Lower leg skin (tissue), 4 donors: Measurements from ENCODE around the gene PDK2. TPM values are rescaled to one million over a fixed set of nuclear protein-coding genes. Genes with fewer than 3 reads are reported as not detected.

ENCODE experiments used
- DNase-seq, 2 donors: peaks; one replicate each; pipeline ENCODE4 v3.0.0-alpha.2; 2019; ENCODE audit warnings: low spot score in 2 of 2
- H3K4me3 ChIP-seq: fragments of 200-600 bp; sonication (generic); 2 replicates; pipeline ENCODE4 v1.5.1; 2017; ENCODE audit warnings: mild to moderate bottlenecking, low read depth; ENCODE audit not compliant: poor library complexity, severe bottlenecking
- POLR2A ChIP-seq, 2 donors: fragments of 450-650 bp; IDR thresholded peaks; one replicate each; pipeline ENCODE4 v1.6.1; 2016 to 2017; ENCODE audit warnings: antibody characterized with exemption in 2 of 2, mild to moderate bottlenecking in 1 of 2, moderate library complexity in 1 of 2
- WGBS, 2 donors: methylation state at CpG; one replicate each; pipeline ENCODE4 v1.1.5; 2018; 5-methylcytosine and 5-hydroxymethylcytosine counted together
- intact Hi-C: fragments of 100-400 bp; cut with DNase I; formaldehyde crosslinking; loops from one replicate; pipeline ENCODE4 v1.15.0; 2023; ENCODE audit warnings: low total_unique reads
- total RNA-seq, 4 donors: library from RNA; depleted of rRNA; stranded (reverse); fragments of >200 nt; gene quantifications; one replicate each; pipeline ENCODE4 v1.1.0, GENCODE V29; 2016
- TF ChIP-seq, protein P1 (sequence below), 3 donors: fragments of 450-650 bp; IDR thresholded peaks; one replicate each; pipeline ENCODE4 v1.5.1; 2016; ENCODE audit warnings: antibody characterized with exemption in 3 of 3, mild to moderate bottlenecking in 3 of 3, moderate library complexity in 2 of 3

The PDK2 gene
- total RNA-seq, 4 donors from 2014 or later: 35.6 to 86.6 (median 57.0) TPM

DNA sequence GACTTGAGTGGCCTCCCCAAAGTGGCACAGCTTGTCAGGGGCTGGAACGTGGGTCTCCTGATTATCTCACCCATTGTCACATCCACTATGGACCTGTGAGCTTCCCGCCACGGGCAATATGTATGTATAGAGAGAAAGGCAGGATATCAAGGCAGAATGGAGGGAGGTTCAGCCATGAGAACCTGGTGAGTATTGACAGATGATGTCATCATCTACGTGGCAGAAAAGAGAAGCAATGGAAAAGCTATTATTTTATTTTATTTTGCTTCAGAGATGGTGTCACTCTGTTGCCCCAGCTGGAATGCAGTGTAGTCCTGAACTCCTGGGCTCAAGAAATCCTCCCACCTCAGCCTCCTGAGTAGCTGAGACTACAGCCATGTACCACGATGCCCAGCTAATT is 13.4 kb upstream of the PDK2 start:
- no peak for DNase-seq
- intact Hi-C loops: no loop called here
- no peak overlapping the region for H3K4me3 ChIP-seq
- WGBS, 2 donors: 81 to 85% methylated on average over 5 of the region's 5 CpGs
- TF ChIP-seq POLR2A (IDR thresholded peaks at IDR 0.05): no peak
- TF ChIP-seq, protein P1, sequence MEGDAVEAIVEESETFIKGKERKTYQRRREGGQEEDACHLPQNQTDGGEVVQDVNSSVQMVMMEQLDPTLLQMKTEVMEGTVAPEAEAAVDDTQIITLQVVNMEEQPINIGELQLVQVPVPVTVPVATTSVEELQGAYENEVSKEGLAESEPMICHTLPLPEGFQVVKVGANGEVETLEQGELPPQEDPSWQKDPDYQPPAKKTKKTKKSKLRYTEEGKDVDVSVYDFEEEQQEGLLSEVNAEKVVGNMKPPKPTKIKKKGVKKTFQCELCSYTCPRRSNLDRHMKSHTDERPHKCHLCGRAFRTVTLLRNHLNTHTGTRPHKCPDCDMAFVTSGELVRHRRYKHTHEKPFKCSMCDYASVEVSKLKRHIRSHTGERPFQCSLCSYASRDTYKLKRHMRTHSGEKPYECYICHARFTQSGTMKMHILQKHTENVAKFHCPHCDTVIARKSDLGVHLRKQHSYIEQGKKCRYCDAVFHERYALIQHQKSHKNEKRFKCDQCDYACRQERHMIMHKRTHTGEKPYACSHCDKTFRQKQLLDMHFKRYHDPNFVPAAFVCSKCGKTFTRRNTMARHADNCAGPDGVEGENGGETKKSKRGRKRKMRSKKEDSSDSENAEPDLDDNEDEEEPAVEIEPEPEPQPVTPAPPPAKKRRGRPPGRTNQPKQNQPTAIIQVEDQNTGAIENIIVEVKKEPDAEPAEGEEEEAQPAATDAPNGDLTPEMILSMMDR (IDR thresholded peaks at IDR 0.05): no peak

DNA sequence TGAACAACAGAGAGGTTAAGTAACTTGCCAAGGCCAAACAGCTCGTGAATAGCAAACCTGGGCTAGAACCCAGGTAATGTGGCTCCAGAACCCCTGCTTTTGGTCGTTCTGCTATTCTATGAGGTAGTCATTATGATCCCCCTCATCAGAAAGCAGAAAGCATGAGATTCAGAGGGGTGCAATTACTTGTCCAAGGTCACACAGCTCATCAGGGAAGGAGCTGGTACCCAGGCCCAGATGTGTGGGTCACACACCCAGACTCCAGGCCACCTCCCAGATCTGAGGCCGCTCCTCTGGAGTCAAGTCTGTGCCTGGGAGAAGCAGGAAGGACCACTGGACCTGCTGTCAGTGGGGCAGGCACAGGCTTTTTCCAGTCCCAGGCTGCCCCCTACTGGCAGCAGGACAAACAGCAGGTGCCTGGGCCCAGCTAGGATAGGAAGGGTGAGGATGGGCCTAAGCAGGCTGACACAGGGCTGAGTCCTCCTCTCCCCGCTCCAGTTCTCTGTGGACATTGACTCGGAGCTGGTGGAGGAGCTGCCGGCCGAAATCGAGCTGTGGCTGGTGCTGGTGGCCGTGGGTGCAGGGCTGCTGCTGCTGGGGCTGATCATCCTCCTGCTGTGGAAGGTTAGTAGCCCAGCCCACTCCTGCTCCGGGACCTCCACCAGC is 7.8 kb upstream of the PDK2 start:
- TF ChIP-seq, protein P1 (IDR thresholded peaks at IDR 0.05): peak in 1 of 3 donors; percentile 91
- no peak for TF ChIP-seq POLR2A (IDR thresholded peaks at IDR 0.05)
- DNase-seq: peak in 1 of 2 donors; percentile 62
- WGBS, 2 donors: 46 to 54% methylated on average over 9 to 10 of the region's 10 CpGs
- intact Hi-C loops: no loop called here
- H3K4me3 ChIP-seq: no peak overlapping the region

DNA sequence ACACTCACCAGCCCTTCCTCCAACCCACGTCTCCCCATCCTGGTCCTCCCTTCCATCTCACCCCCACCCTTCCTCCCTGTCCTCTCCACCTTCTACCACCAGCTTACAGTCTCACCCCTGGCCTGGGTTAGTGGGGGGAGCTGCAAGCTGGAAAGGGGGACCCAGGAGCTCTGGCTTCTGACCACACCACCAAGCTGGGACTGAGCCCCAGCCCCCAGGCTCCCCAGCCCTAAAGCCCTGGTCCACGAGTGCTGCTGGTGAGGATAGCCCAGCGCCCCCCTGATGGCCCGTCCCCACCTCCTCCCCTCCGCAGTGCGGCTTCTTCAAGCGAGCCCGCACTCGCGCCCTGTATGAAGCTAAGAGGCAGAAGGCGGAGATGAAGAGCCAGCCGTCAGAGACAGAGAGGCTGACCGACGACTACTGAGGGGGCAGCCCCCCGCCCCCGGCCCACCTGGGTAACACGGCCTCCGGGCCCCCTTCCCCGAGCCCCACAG is 7.2 kb upstream of the PDK2 start:
- H3K4me3 ChIP-seq: no peak overlapping the region
- TF ChIP-seq, protein P1 (IDR thresholded peaks at IDR 0.05): no peak
- no peak for TF ChIP-seq POLR2A (IDR thresholded peaks at IDR 0.05)
- intact Hi-C loops: loop anchor here (2.0 kb wide), 1 partner anchor 61 kb away; no protein-coding TSS in a partner anchor
- no peak for DNase-seq
- WGBS, 2 donors: 84 to 88% methylated on average over 15 to 19 of the region's 19 CpGs

DNA sequence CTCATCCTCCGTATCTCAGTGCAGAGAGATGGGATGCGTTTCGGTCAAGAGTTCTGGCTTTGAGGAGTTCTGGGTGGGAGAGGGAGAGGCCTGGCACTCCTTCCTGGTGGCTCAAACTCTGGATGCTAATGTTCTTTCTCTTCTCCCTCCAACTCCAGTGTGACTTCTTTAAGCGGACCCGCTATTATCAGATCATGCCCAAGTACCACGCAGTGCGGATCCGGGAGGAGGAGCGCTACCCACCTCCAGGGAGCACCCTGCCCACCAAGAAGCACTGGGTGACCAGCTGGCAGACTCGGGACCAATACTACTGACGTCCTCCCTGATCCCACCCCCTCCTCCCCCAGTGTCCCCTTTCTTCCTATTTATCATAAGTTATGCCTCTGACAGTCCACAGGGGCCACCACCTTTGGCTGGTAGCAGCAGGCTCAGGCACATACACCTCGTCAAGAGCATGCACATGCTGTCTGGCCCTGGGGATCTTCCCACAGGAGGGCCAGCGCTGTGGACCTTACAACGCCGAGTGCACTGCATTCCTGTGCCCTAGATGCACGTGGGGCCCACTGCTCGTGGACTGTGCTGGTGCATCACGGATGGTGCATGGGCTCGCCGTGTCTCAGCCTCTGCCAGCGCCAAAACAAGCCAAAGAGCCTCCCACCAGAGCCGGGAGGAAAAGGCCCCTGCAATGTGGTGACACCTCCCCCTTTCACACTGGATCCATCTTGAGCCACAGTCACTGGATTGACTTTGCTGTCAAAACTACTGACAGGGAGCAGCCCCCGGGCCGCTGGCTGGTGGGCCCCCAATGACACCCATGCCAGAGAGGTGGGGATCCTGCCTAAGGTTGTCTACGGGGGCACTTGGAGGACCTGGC is 6.0 kb upstream of the PDK2 start:
- TF ChIP-seq, protein P1 (IDR thresholded peaks at IDR 0.05): no peak
- no peak for TF ChIP-seq POLR2A (IDR thresholded peaks at IDR 0.05)
- no peak overlapping the region for H3K4me3 ChIP-seq
- 83 to 85% methylated on average over 22 to 24 of the region's 25 CpGs for WGBS, 2 donors
- intact Hi-C loops: loop anchor here (2.0 kb wide), 1 partner anchor 62 kb away; no protein-coding TSS in a partner anchor
- DNase-seq: no peak

DNA sequence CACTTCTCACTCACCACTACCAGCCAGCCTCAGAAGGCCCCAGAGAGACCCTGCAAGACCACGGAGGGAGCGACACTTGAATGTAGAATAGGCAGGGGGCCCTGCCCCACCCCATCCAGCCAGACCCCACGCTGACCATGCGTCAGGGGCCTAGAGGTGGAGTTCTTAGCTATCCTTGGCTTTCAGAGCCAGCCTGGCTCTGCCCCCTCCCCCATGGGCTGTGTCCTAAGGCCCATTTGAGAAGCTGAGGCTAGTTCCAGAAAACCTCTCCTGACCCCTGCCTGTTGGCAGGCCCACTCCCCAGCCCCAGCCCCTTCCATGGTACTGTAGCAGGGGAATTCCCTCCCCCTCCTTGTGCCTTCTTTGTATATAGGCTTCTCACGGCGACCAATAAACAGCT is 5.1 kb upstream of the PDK2 start:
- intact Hi-C loops: no loop called here
- H3K4me3 ChIP-seq: no peak overlapping the region
- no peak for TF ChIP-seq POLR2A (IDR thresholded peaks at IDR 0.05)
- TF ChIP-seq, protein P1 (IDR thresholded peaks at IDR 0.05): no peak
- WGBS, 2 donors: 72 to 85% methylated on average over 5 to 6 of the region's 6 CpGs
- no peak for DNase-seq
